ENCODE results near the gene MYO1B. TPM values are rescaled to one million over a fixed set of nuclear protein-coding genes. Genes with fewer than 3 reads are reported as not detected.

The MYO1B gene
- total RNA-seq, 1 donor from 2014 or later = 81.0 TPM

- no peaks in the 10 kb centered on the region for H3K9me3 Mint-ChIP-seq (ENCODE audit: unreplicated experiment)
- no peaks in the 10 kb centered on the region for H3K36me3 Mint-ChIP-seq (ENCODE audit: low read depth, unreplicated experiment)
- peaks cover 50% of the 10 kb centered on the region for H3K4me1 Mint-ChIP-seq (ENCODE audit: unreplicated experiment)
- no peak for DNase-seq (ENCODE audit: low spot score)
- no peaks in the 10 kb centered on the region for H3K27me3 Mint-ChIP-seq (ENCODE audit: unreplicated experiment)
- H3K27ac Mint-ChIP-seq (ENCODE audit: unreplicated experiment) = no peak overlapping the region
- H3K4me3 Mint-ChIP-seq (ENCODE audit: unreplicated experiment) = no peak overlapping the region
- TF ChIP-seq CTCF (IDR thresholded peaks at IDR 0.05; ENCODE audit: unreplicated experiment) = no peak
Measured at GRCh38 chr2:191270306-191271161, 25.3 kb downstream of the MYO1B start.

- Mint-ChIP-seq H3K9me3 (ENCODE audit: unreplicated experiment) (no peaks in the 10 kb centered on the region), H3K36me3 (ENCODE audit: low read depth, unreplicated experiment) (no peaks in the 10 kb centered on the region), H3K4me3 (ENCODE audit: unreplicated experiment) (no peak overlapping the region), H3K4me1 (ENCODE audit: unreplicated experiment) (peaks cover 41% of the 10 kb centered on the region), H3K27me3 (ENCODE audit: unreplicated experiment) (no peaks in the 10 kb centered on the region), H3K27ac (ENCODE audit: unreplicated experiment) (no peak overlapping the region)
- TF ChIP-seq CTCF (IDR thresholded peaks at IDR 0.05; ENCODE audit: unreplicated experiment) = no peak
- no peak for DNase-seq (ENCODE audit: low spot score)
Measured at GRCh38 chr2:191272064-191272463, 26.9 kb downstream of the MYO1B start.

GRCh38 chr2:191274413-191274815 is 29.2 kb downstream of the MYO1B start:
- no peak for DNase-seq (ENCODE audit: low spot score)
- no peak for TF ChIP-seq CTCF (IDR thresholded peaks at IDR 0.05; ENCODE audit: unreplicated experiment)
- peaks cover 7% of the 10 kb centered on the region for H3K36me3 Mint-ChIP-seq (ENCODE audit: low read depth, unreplicated experiment)

GRCh38 chr2:191276792-191277465 is 31.7 kb downstream of the MYO1B start:
- Mint-ChIP-seq H3K27me3 (ENCODE audit: unreplicated experiment) (no peaks in the 10 kb centered on the region), H3K9me3 (ENCODE audit: unreplicated experiment) (no peaks in the 10 kb centered on the region), H3K4me3 (ENCODE audit: unreplicated experiment) (no peak overlapping the region), H3K27ac (ENCODE audit: unreplicated experiment) (no peak overlapping the region), H3K4me1 (ENCODE audit: unreplicated experiment) (peaks cover 31% of the 10 kb centered on the region), H3K36me3 (ENCODE audit: low read depth, unreplicated experiment) (peaks cover 14% of the 10 kb centered on the region)
- no peak for DNase-seq (ENCODE audit: low spot score)
- TF ChIP-seq CTCF (IDR thresholded peaks at IDR 0.05; ENCODE audit: unreplicated experiment) = no peak

More at GRCh38 chr2:191274413-191274815, 29.2 kb downstream of the MYO1B start:
- no peak overlapping the region for H3K27ac Mint-ChIP-seq (ENCODE audit: unreplicated experiment)
- H3K27me3 Mint-ChIP-seq (ENCODE audit: unreplicated experiment) = no peaks in the 10 kb centered on the region
- peaks cover 34% of the 10 kb centered on the region for H3K4me1 Mint-ChIP-seq (ENCODE audit: unreplicated experiment)
- H3K9me3 Mint-ChIP-seq (ENCODE audit: unreplicated experiment) = no peaks in the 10 kb centered on the region
- H3K4me3 Mint-ChIP-seq (ENCODE audit: unreplicated experiment) = no peak overlapping the region

- no peak overlapping the region for H3K27ac Mint-ChIP-seq (ENCODE audit: unreplicated experiment)
- no peaks in the 10 kb centered on the region for H3K27me3 Mint-ChIP-seq (ENCODE audit: unreplicated experiment)
- DNase-seq (ENCODE audit: low spot score) = no peak
- H3K4me3 Mint-ChIP-seq (ENCODE audit: unreplicated experiment) = no peak overlapping the region
- no peaks in the 10 kb centered on the region for H3K9me3 Mint-ChIP-seq (ENCODE audit: unreplicated experiment)
- H3K36me3 Mint-ChIP-seq (ENCODE audit: low read depth, unreplicated experiment) = peaks cover 21% of the 10 kb centered on the region
- peaks cover 21% of the 10 kb centered on the region for H3K4me1 Mint-ChIP-seq (ENCODE audit: unreplicated experiment)
- no peak for TF ChIP-seq CTCF (IDR thresholded peaks at IDR 0.05; ENCODE audit: unreplicated experiment)
Measured at GRCh38 chr2:191280290-191280689, 35.1 kb downstream of the MYO1B start.
